Muscle of leg (tissue), 16 donors: ENCODE results near the gene RASAL3. TPM values are rescaled to one million over a fixed set of nuclear protein-coding genes. Genes with fewer than 3 reads are reported as not detected.
A peak's percentile ranks its signal among the peaks of the same experiment; 100 is the strongest.

ENCODE experiments used
- DNase-seq: peaks from one replicate; pipeline ENCODE4 v3.0.0; 2013
- H3K27ac ChIP-seq: one replicate; pipeline ENCODE4 v1.5.1; 2013; ENCODE audit warnings: mild to moderate bottlenecking, low read length, control low read depth
- H3K27me3 ChIP-seq: one replicate; pipeline ENCODE4 v1.6.1; 2013; ENCODE audit warnings: low read length; ENCODE audit not compliant: control insufficient read depth, insufficient read depth
- H3K36me3 ChIP-seq: one replicate; pipeline ENCODE4 v1.6.1; 2013; ENCODE audit warnings: low read length; ENCODE audit not compliant: control insufficient read depth, insufficient read depth
- H3K4me1 ChIP-seq: one replicate; pipeline ENCODE4 v1.6.1; 2013; ENCODE audit warnings: low read length; ENCODE audit not compliant: control insufficient read depth, insufficient read depth
- H3K4me3 ChIP-seq: one replicate; pipeline ENCODE4 v1.5.1; 2013; ENCODE audit warnings: low read length, control low read depth
- H3K9me3 ChIP-seq: replicated peaks from 2 replicates; pipeline ENCODE4 v1.6.1; 2013; ENCODE audit warnings: low read depth, low read length; ENCODE audit not compliant: control insufficient read depth
- WGBS: methylation state at CpG from one replicate; pipeline ENCODE4 v1.1.5; 2013; ENCODE audit warnings: missing lambda C conversion rate; ENCODE audit not compliant: insufficient coverage; 5-methylcytosine and 5-hydroxymethylcytosine counted together
- long read RNA-seq, 11 donors: transcript quantifications; one replicate each; lab custom pipeline, GENCODE V29; 2026
- polyA plus RNA-seq, 8 donors: library from polyadenylated mRNA; unstranded; fragments of 120-200 nt; gene quantifications; one replicate each; pipeline versions ENCODE4 v1.2.1 to v1.2.3, GENCODE V29; 2013; ENCODE audit warnings: inconsistent platforms in 1 of 8, low replicate concordance in 1 of 8; ENCODE audit not compliant: insufficient read length in 8 of 8, insufficient read depth in 1 of 8
- total RNA-seq: library from RNA; stranded (reverse); fragments of 120-200 nt; gene quantifications from one replicate; pipeline ENCODE4 v1.2.4, GENCODE V29; 2013

Gene RASAL3
- total RNA-seq (0.71 TPM), polyA plus RNA-seq (1 to 10 TPM in 5 of 8 donors, under 1 TPM in 3; 0.80 to 2.0 (median 1.1) TPM)
- long read RNA-seq, donor 1, result 0 reads
- long read RNA-seq, donor 2, result 0 reads
- long read RNA-seq, donor 3, result 0 reads
- long read RNA-seq, donor 4, result 0 reads
- long read RNA-seq, donor 5, result 0 reads
- long read RNA-seq, donor 6, result 0 reads
- long read RNA-seq, donor 7, result 0 reads
- long read RNA-seq, donor 8, result 0 reads
- long read RNA-seq, donor 9, result 0 reads
- long read RNA-seq, donor 10, result 0 reads
- long read RNA-seq, donor 11, result 0 reads

DNA sequence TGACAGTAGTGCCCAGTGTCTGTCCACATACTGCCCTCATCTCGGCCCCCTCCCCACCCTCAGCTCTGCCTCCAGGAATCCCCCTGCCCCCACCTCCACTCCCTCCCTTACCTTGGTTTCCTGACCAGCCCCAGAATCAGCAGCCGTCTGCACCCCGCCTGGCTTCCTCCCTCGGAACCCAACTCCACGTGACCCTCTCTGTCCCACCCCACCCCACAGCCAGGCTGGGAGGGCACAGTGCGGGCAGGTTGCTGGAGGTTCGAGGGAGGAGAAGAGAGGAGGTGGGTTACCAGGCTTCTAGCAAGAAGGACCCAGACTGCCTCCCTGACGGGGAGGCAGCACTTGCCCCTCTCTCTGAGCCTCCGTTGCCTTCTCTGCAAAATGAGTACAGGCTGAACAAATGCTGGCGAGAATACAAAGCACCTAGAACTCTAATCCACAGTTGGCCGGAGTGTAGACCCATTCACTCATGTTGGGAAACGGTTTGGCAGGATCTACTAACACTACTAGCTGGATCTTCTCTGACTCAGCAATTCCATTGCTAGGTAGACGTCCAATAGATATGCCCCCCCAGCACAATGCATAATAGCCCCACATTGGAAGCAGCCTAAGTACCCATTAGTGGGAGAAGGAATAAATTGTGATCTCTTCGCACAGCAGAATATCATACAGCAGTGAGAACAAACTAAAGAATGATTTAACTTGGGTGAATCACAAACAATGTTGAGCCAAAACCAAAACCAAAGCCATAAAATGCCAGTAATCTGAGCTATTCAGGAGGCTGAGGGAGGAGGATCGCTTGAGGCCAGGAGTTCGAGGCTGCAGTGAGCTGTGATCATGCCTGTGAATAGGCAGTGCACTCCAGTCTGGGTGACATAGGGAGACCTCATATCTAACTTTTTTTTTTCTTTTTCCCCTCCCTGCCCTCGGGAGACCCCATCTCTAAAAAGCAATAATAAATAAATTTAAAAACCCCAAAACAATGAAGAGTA is at the start of gene RASAL3:
TSS of gene RASAL3 (minus strand) at position 151 of the 992 bp plus-strand sequence. CDS start 186 bp downstream, outside the sequence.
- DNase-seq, result no peak
- Histone ChIP-seq H3K27me3 (peaks cover 47% of the 10 kb centered on the region), H3K9me3 (no peaks in the 10 kb centered on the region), H3K4me3 (peak within 1 kb of the TSS; percentile 19), H3K4me1 (peaks cover under 1% of the 10 kb centered on the region), H3K36me3 (no peaks in the 10 kb centered on the region), H3K27ac (no peak within 1 kb of the TSS)
- 10% methylated on average over 4 of the region's 17 CpGs for WGBS

DNA sequence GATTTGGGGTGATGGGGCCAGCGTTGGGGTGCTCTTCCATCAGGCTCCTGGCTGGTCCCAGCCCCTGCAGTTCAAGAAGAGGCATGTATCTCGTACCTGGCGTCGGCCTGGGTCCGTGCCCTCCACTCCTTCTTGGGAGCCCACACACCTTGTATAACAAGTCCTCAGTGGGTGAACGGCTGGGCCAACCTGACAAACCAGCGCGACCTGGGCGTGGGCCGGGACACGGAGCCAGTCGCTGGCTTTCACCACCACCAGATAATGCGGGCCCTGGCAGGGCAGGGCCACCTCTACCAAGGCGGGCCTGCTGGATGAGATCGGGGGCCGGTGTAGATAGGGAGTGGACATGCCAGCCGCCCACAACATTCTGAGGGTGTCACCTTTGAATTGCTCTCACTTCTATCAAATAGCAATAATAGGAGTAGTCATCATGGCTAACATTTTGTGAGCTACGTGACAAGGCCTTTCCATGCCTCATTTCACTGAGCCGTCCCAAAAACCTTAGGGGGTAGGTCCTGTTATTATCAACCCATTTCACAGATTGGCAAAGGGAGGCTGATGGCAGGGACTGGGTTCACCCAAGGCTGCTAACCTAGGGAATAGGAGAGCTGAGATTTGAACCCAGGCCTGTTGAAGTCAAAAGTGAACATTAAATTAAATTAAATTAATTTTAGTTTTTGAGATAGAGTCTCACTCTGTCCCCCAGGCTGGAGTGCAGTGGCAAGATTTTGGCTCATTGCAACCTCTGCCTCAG is 47.5 kb upstream of the RASAL3 start:
- no peak overlapping the region for H3K4me3 ChIP-seq
- WGBS, result 93% methylated on average over 12 of the region's 19 CpGs
- no peaks in the 10 kb centered on the region for H3K36me3 ChIP-seq
- peaks cover 5% of the 10 kb centered on the region for H3K4me1 ChIP-seq
- H3K27ac ChIP-seq, result no peak overlapping the region
- no peaks in the 10 kb centered on the region for H3K9me3 ChIP-seq
- DNase-seq, result no peak
- H3K27me3 ChIP-seq, result peaks cover 33% of the 10 kb centered on the region

DNA sequence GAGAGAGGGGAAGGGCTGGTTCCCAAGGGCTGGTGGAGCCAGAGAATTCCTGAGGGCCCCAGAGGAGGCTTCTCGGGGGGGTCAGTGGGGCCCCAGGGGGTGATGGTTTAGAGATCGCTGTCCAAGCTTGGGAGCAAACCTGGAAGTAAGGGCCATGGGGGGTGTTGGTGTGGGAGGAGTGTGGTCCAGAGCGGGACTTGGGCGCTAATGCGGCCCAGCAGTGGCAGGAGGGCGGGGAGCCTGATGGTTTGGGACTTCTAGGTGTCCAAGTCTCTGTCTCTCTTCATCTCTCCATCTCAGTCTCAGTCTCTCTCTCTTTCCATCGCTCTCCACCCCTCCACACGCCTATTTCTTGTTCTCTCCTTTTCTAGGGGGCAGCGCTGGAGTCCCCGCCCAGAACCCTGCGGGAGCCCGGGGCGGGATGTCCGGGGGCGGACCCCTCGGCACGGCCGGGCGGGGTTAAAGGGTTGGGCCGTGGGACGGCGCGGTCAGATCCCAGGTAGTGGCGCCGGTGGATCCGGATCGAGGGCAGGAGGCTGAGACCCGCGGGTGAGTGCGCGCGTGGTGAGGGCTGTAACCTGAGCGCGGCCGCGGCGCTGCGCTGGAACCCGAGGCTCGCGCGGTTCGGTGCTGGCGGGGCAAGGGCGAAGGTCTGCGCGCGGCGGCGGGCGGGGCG is 43.8 kb upstream of the RASAL3 start, which contains the start of gene CYP4F22:
TSS of gene CYP4F22 (plus strand) at position 491 of the 676 bp plus-strand sequence. CDS start 16,812 bp downstream, outside the sequence.
- Histone ChIP-seq H3K4me3 (no peak within 1 kb of the TSS), H3K36me3 (no peaks in the 10 kb centered on the region), H3K27ac (no peak within 1 kb of the TSS), H3K9me3 (no peaks in the 10 kb centered on the region), H3K4me1 (peaks cover 5% of the 10 kb centered on the region), H3K27me3 (peaks cover 40% of the 10 kb centered on the region)
- DNase-seq, result no peak
- 3% methylated on average over 47 of the region's 52 CpGs for WGBS

DNA sequence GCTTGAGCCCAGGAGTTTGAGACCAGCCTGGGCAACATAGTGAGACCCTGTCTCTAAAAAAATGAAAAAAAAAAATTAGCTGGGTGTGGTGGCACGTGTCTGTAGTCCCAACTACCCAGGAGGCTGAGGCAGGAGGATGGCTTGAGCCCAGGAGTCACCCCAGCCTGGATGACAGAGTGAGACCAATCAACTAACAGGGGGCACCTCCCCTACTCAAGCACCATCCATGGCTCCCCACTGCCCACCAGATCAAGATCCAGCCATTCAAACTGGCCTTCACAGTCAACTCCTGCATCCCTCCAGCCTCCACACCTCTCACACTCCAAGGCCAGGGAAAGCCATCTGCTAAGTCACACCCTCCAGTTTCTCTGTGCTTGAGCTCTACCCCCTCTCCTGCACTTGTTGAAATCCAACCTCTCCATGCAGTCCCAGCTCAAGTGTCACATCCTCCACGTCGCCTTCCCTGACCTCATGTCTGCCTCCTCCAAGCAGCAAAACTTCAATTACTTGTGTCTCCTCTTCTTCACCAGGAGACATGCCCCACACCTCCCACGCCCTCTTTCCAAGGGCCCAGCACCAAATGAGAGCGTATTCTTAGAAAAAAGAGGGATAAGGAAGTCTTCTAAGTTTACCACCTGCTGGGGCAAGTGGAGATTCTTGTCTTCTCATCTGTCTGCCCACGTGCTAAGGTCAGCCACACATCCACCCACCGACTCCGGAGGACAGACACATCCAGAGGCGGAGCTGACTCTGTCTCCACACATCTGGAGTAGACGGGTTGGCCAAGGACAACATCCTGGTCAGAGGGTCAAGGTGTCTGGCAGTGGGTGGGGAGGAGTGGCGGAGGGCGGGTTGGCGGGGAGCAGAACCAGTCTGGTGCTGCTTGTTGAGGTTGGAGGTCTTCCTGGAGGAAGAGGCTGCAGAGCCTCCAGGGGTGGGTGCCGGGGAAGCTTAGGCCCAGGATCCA is 43.0 kb upstream of the RASAL3 start:
- no peak overlapping the region for H3K27ac ChIP-seq
- no peak overlapping the region for H3K4me3 ChIP-seq
- no peaks in the 10 kb centered on the region for H3K9me3 ChIP-seq
- no peak for DNase-seq
- H3K4me1 ChIP-seq, result peaks cover 5% of the 10 kb centered on the region
- WGBS, result 59% methylated on average over 10 of the region's 14 CpGs
- H3K27me3 ChIP-seq, result peaks cover 41% of the 10 kb centered on the region
- no peaks in the 10 kb centered on the region for H3K36me3 ChIP-seq

DNA sequence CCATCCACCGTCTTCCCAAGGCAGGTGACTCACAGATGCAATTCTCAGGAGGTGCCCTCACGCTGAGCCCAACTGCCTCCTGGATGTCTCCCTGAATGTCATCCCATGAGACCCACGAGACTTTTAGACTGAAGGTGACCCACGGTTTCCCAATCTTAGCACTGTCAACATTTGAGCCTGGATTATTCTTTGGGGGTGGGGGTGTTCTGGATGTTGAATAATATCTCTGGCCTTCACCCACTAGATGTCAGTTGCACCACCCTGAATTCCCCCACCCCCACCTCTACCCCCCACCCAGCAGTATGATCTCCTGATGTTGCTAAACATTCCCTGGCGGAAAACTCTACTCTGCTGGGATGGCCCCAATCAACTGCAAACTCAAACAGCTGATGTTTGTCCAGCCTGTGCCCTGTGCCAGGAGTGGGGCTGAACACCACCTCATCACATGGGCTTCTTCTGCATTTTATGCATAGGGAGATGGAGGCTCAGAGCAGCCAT is 41.8 kb upstream of the RASAL3 start:
- Histone ChIP-seq H3K4me3 (no peak overlapping the region), H3K27ac (no peak overlapping the region), H3K9me3 (no peaks in the 10 kb centered on the region), H3K36me3 (no peaks in the 10 kb centered on the region), H3K27me3 (peaks cover 43% of the 10 kb centered on the region), H3K4me1 (peaks cover 5% of the 10 kb centered on the region)
- WGBS, result 29% methylated on average over 1 of the region's 5 CpGs
- DNase-seq, result no peak

DNA sequence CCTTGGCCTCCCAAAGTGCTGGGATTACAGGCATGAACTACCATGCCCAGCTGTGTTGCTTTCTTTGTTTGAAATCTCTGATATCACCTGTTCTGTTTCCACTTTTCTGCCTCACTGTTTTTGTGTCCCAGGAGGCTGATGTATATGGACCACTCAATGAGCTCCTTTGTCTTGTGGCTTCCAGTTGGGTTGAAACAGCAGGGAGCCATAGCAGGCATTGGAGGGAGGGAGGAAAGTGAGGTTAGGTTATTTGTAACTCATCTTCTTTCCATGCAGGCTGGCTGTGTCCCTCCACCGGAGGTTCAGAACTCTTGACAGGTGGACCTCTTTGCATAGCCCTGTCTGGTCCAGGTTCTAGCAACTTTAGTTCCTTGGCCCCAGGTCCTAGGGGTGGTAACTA is 37.9 kb upstream of the RASAL3 start:
- no peak for DNase-seq
- WGBS, result no CpG with 5 or more reads among the region's 1 CpG
- H3K36me3 ChIP-seq, result no peaks in the 10 kb centered on the region
- H3K4me1 ChIP-seq, result no peaks in the 10 kb centered on the region
- no peak overlapping the region for H3K27ac ChIP-seq
- H3K4me3 ChIP-seq, result no peak overlapping the region
- H3K27me3 ChIP-seq, result peaks cover 20% of the 10 kb centered on the region
- no peaks in the 10 kb centered on the region for H3K9me3 ChIP-seq

DNA sequence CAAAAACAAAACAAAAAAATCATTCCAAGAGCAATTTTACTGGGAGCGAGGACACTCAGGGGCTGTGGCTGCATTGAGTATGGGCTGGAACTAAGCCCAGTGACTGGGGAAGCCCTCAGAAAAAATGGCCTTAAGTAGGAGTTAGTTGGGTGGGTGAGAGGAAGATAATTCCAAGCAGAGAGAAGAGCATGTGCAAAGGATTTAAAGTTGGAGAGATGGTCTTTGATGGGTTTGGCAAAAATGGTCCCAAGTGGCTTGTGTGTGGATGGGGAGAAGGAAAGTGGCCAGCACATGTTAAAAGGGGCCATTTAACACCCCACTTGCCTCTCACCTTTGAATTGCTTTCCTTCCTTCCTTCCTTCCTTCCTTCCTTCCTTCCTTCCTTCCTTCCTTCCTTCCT is 37.3 kb upstream of the RASAL3 start:
- Histone ChIP-seq H3K9me3 (no peaks in the 10 kb centered on the region), H3K27me3 (peaks cover 15% of the 10 kb centered on the region), H3K4me1 (no peaks in the 10 kb centered on the region), H3K36me3 (no peaks in the 10 kb centered on the region), H3K27ac (no peak overlapping the region), H3K4me3 (no peak overlapping the region)
- WGBS, result 33% methylated on average over 1 of the region's 1 CpG
- peak; percentile 12 for DNase-seq

DNA sequence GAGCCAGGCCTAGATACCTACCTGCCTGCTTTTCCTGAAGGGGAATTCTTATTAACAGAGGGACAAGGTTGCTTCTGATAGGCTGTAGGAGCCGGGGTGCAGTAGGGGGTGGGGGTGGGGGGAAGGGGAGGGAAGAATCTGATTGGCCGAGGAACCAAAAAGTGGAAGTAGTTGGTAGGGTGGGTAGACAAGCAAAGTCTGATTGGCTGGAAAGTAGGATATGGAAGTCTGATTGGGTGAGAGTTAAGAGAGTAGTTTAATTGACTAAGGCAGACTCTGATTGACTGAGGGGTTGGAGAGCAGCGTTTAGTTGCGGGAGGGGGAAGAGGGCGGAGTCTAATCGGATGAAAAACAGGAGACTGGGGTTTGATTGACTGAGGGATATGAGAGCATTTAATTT is 34.6 kb upstream of the RASAL3 start:
- H3K4me1 ChIP-seq, result no peaks in the 10 kb centered on the region
- DNase-seq, result no peak
- WGBS, result 34% methylated on average over 5 of the region's 6 CpGs
- no peak overlapping the region for H3K27ac ChIP-seq
- H3K27me3 ChIP-seq, result peaks cover 9% of the 10 kb centered on the region
- no peaks in the 10 kb centered on the region for H3K9me3 ChIP-seq
- H3K4me3 ChIP-seq, result no peak overlapping the region
- no peaks in the 10 kb centered on the region for H3K36me3 ChIP-seq
